Hematopoietic multipotent progenitor cell treated with erythropoietin and hydrocortisone succinate and interleukin-3 and kit ligand, for 15 days (in vitro differentiated cells): ENCODE results near the gene PFKL.
"Not testable (repeated sequence)": the region's sequence is repeated elsewhere in the genome, so short reads cannot be mapped to it uniquely, and the experiment has no call there.

Experiments used
- DNase-seq: peaks from one replicate; pipeline ENCODE4 v3.0.0-alpha.2; 2015; ENCODE audit warnings: low spot score

The PFKL gene

GRCh38 chr21:44295163-44295573 lies 4.7 kb upstream of the PFKL start:
- no peak for DNase-seq

- no peak for DNase-seq
Measured at GRCh38 chr21:44295646-44296045, 4.2 kb upstream of the PFKL start.

- DNase-seq, result no peak
Measured at GRCh38 chr21:44296103-44296519, 3.7 kb upstream of the PFKL start.

GRCh38 chr21:44296916-44297315 lies 2.9 kb upstream of the PFKL start:
- no peak for DNase-seq

GRCh38 chr21:44297525-44298290 lies 2.1 kb upstream of the PFKL start:
- peak; percentile 48 for DNase-seq

GRCh38 chr21:44298301-44298700 lies 1.6 kb upstream of the PFKL start:
- no peak for DNase-seq

GRCh38 chr21:44299085-44299457 lies 782 bp upstream of the PFKL start:
- DNase-seq, result no peak

- peak; percentile 40 for DNase-seq
Measured at GRCh38 chr21:44300262-44300959, 558 bp downstream of the PFKL start.

- no peak for DNase-seq
Measured at GRCh38 chr21:44301141-44301540, 1.3 kb downstream of the PFKL start.

GRCh38 chr21:44301961-44302406 lies 2.1 kb downstream of the PFKL start:
- DNase-seq, result no peak

GRCh38 chr21:44302573-44303401 lies 2.9 kb downstream of the PFKL start:
- not testable (repeated sequence) for DNase-seq

- DNase-seq, result no peak
Measured at GRCh38 chr21:44303490-44303981, 3.7 kb downstream of the PFKL start.

GRCh38 chr21:44304011-44304616 lies 4.3 kb downstream of the PFKL start:
- DNase-seq, result no peak

GRCh38 chr21:44304877-44305293 lies 5.0 kb downstream of the PFKL start:
- peak; percentile 25 for DNase-seq

GRCh38 chr21:44305691-44306090 lies 5.8 kb downstream of the PFKL start:
- no peak for DNase-seq

- no peak for DNase-seq
Measured at GRCh38 chr21:44306936-44307704, 7.3 kb downstream of the PFKL start.

GRCh38 chr21:44310628-44311507 lies 11.0 kb downstream of the PFKL start:
- no peak for DNase-seq

- DNase-seq, result no peak
Measured at GRCh38 chr21:44312089-44312488, 12.2 kb downstream of the PFKL start.

GRCh38 chr21:44312716-44313115 lies 12.9 kb downstream of the PFKL start:
- no peak for DNase-seq

- DNase-seq, result no peak
Measured at GRCh38 chr21:44313451-44313850, 13.6 kb downstream of the PFKL start.
